WTC11 (cell line): ENCODE results near the gene KCNMA1. TPM values are rescaled to one million over a fixed set of nuclear protein-coding genes. Genes with fewer than 3 reads are reported as not detected.

ENCODE experiments used
- ATAC-seq: fragments of 200-7000 bp; cut with Tn5 transposase; 2 replicates; pipeline ENCODE4 v1.10.0; 2021; ENCODE audit warnings: mild to moderate bottlenecking, moderate library complexity
- CTCF ChIA-PET: fragments of 300-600 bp; sonication (Branson Sonifier 250); formaldehyde crosslinking; loops from one replicate; lab custom pipeline; 2021; ENCODE audit warnings: antibody characterized with exemption; lab: Charles Lee
- POLR2A ChIA-PET: fragments of 350-600 bp; sonication (Branson Sonifier 250); formaldehyde crosslinking; loops from one replicate; lab custom pipeline; 2021; ENCODE audit warnings: antibody characterized with exemption; lab: Charles Lee
- DNase-seq: peaks from one replicate; pipeline ENCODE4 v3.0.0; 2021; ENCODE audit warnings: low spot score
- H3K27ac Mint-ChIP-seq: 2 replicates; pipeline ENCODE4 v1.8.0; 2021; ENCODE audit warnings: mixed read lengths
- H3K27me3 Mint-ChIP-seq: 2 replicates; pipeline ENCODE4 v1.8.0; 2021; ENCODE audit warnings: low read depth, mild to moderate bottlenecking, moderate library complexity, mixed read lengths
- H3K36me3 Mint-ChIP-seq: 2 replicates; pipeline ENCODE4 v1.8.0; 2021; ENCODE audit warnings: mixed read lengths
- H3K4me1 Mint-ChIP-seq: 2 replicates; pipeline ENCODE4 v1.8.0; 2022; ENCODE audit warnings: mixed read lengths
- H3K4me3 Mint-ChIP-seq: 2 replicates; pipeline ENCODE4 v1.8.0; 2021; ENCODE audit warnings: mild to moderate bottlenecking, moderate library complexity, mixed read lengths
- H3K9me3 Mint-ChIP-seq: 2 replicates; pipeline ENCODE4 v1.8.0; 2021; ENCODE audit warnings: mixed read lengths
- CBFB ChIP-seq: sonication (generic); formaldehyde crosslinking; IDR thresholded peaks from 2 replicates; pipeline ENCODE4 v1.8.1; 2022; ENCODE audit warnings: mild to moderate bottlenecking, low read depth, missing genetic modification reagents
- CREM ChIP-seq: sonication (generic); formaldehyde crosslinking; IDR thresholded peaks from 2 replicates; pipeline ENCODE4 v1.8.1; 2022; ENCODE audit warnings: mild to moderate bottlenecking, missing genetic modification reagents, moderate library complexity
- CTCF ChIP-seq: fragments of 200-600 bp; IDR thresholded peaks from 2 replicates; pipeline ENCODE4 v1.8.0; 2022; ENCODE audit warnings: antibody characterized with exemption
- ELF4 ChIP-seq: sonication (generic); formaldehyde crosslinking; IDR thresholded peaks from 2 replicates; pipeline ENCODE4 v1.8.1; 2022; ENCODE audit warnings: low read depth, mild to moderate bottlenecking, moderate library complexity, missing genetic modification reagents
- ERG ChIP-seq: fragments of 250-450 bp; sonication (Bioruptor Pico); IDR thresholded peaks from 2 replicates; pipeline ENCODE4 v1.8.0; 2021; ENCODE audit warnings: mild to moderate bottlenecking
- FOXJ3 ChIP-seq: sonication (generic); formaldehyde crosslinking; IDR thresholded peaks from 2 replicates; pipeline ENCODE4 v1.9.0; 2021; ENCODE audit warnings: missing genetic modification reagents, mild to moderate bottlenecking, borderline replicate concordance
- RELA ChIP-seq: sonication (generic); formaldehyde crosslinking; IDR thresholded peaks from 2 replicates; pipeline ENCODE4 v1.8.1; 2022; ENCODE audit warnings: missing genetic modification reagents, mild to moderate bottlenecking, borderline replicate concordance
- TEAD1 ChIP-seq: sonication (generic); formaldehyde crosslinking; IDR thresholded peaks from 2 replicates; pipeline ENCODE4 v1.8.0; 2022; ENCODE audit warnings: mild to moderate bottlenecking, missing genetic modification reagents
- TEAD4 ChIP-seq: sonication (generic); formaldehyde crosslinking; IDR thresholded peaks from 2 replicates; pipeline ENCODE4 v1.8.0; 2022; ENCODE audit warnings: mild to moderate bottlenecking, missing genetic modification reagents
- ZBTB43 ChIP-seq: sonication (generic); formaldehyde crosslinking; IDR thresholded peaks from 2 replicates; pipeline ENCODE4 v1.8.1; 2023; ENCODE audit warnings: mild to moderate bottlenecking, missing genetic modification reagents
- ZNF121 ChIP-seq: sonication (generic); formaldehyde crosslinking; IDR thresholded peaks from 2 replicates; pipeline ENCODE4 v1.8.0; 2023; ENCODE audit warnings: missing genetic modification reagents
- ZNF317 ChIP-seq: sonication (generic); formaldehyde crosslinking; IDR thresholded peaks from 2 replicates; pipeline ENCODE4 v1.8.1; 2023; ENCODE audit warnings: low read depth, mild to moderate bottlenecking, moderate library complexity, missing genetic modification reagents, borderline replicate concordance
- total RNA-seq: library from RNA; stranded (reverse); gene quantifications from 3 replicates; pipeline ENCODE4 v1.2.3, GENCODE V29; 2021
- TF ChIP-seq, protein P1 (sequence below): sonication (generic); formaldehyde crosslinking; IDR thresholded peaks from 2 replicates; pipeline ENCODE4 v1.8.1; 2022; ENCODE audit warnings: missing genetic modification reagents, borderline replicate concordance

KCNMA1 gene
- total RNA-seq, 1 experiment from 2014 or later = 7.3 TPM

DNA sequence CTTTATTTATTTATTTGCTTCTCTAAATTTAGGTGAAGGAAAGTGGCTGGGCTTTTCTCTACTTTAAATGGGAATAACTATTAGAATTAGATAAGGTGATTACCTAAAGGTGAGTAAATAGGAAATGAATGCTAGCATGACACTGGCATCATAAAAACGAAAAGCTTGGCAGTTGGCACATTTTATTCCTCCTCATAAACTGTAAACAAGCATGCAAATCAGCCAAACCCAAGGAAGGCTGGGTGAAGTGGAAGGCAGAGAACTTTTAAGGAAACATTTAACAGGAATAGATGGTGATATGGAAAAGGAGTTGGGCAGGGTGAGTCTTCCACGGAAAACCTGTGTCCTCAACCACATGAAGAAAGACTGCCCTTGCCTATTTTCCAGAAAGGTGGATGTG, 669.1 kb downstream of the KCNMA1 start (continued):
- no peak for TF ChIP-seq ERG
- TF ChIP-seq ELF4 (CRISPR knock-in tag) = no peak
- TF ChIP-seq RELA (CRISPR knock-in tag) = no peak
- no peak for TF ChIP-seq ZNF317
- no peak for TF ChIP-seq ZNF121 (CRISPR knock-in tag)
- TF ChIP-seq, protein P1, sequence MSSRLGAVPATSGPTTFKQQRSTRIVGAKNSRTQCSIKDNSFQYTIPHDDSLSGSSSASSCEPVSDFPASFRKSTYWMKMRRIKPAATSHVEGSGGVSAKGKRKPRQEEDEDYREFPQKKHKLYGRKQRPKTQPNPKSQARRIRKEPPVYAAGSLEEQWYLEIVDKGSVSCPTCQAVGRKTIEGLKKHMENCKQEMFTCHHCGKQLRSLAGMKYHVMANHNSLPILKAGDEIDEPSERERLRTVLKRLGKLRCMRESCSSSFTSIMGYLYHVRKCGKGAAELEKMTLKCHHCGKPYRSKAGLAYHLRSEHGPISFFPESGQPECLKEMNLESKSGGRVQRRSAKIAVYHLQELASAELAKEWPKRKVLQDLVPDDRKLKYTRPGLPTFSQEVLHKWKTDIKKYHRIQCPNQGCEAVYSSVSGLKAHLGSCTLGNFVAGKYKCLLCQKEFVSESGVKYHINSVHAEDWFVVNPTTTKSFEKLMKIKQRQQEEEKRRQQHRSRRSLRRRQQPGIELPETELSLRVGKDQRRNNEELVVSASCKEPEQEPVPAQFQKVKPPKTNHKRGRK = no peak

DNA sequence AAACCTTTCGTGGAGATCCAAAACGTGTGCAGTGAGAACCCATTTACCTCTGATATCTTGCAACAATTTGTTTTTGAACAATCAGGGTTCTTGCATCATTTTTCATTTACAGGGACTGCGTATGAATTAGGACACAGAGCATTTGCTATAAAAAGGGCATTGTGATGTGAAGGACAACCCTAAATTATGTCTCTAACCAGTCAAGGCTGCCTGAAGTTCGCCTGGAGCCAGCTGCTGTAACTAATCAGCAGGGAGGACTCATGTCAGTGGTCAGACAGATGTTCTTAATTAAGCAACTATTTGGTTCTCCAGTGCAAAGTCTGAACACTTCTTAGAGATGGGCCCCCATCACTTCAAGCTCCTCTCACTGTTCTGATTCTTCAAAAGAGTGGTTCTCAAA, 674.8 kb downstream of the KCNMA1 start:
- CTCF ChIA-PET = no interaction called here
- no peak overlapping the region for H3K27ac Mint-ChIP-seq
- POLR2A ChIA-PET = interaction anchor here (0.8 kb wide), 1 partner anchor 22 kb away, joined by 3 read pairs; no protein-coding TSS in a partner anchor

GRCh38 chr10:76961841-76962240, 675.8 kb downstream of the KCNMA1 start:
- DNase-seq = no peak
- TF ChIP-seq ZBTB43 (CRISPR knock-in tag) (no peak), CREM (no peak)
- Mint-ChIP-seq H3K4me3 (no peak overlapping the region), H3K27me3 (no peaks in the 10 kb centered on the region), H3K9me3 (peaks cover 26% of the 10 kb centered on the region), H3K4me1 (no peaks in the 10 kb centered on the region), H3K27ac (no peak overlapping the region), H3K36me3 (peaks cover 13% of the 10 kb centered on the region; the same call in 1 of the 2 replicates)
- ChIA-PET POLR2A (no interaction called here), CTCF (no interaction called here)
- no peak for ATAC-seq

More for the DNA sequence above, 674.8 kb downstream of the KCNMA1 start:
- Mint-ChIP-seq H3K4me1 (peaks cover 3% of the 10 kb centered on the region; the same call in 1 of the 2 replicates), H3K27me3 (no peaks in the 10 kb centered on the region)
- no peak for ATAC-seq
- TF ChIP-seq FOXJ3 (CRISPR knock-in tag) = no peak
- no peak for TF ChIP-seq CBFB (CRISPR knock-in tag)
- no peak for TF ChIP-seq CTCF
- TF ChIP-seq TEAD1 (CRISPR knock-in tag) = no peak
- TF ChIP-seq, all 79 proteins: peak for 0
- H3K4me3 Mint-ChIP-seq = no peak overlapping the region
- DNase-seq = no peak
- H3K9me3 Mint-ChIP-seq = peaks cover 26% of the 10 kb centered on the region
- peaks cover 13% of the 10 kb centered on the region; the same call in 1 of the 2 replicates for H3K36me3 Mint-ChIP-seq

- no peaks in the 10 kb centered on the region for H3K27me3 Mint-ChIP-seq
- no peak for TF ChIP-seq TEAD4 (CRISPR knock-in tag)
- TF ChIP-seq, all 79 proteins: peak for 0
- CTCF ChIA-PET = no interaction called here
- Mint-ChIP-seq H3K4me3 (no peak overlapping the region), H3K27ac (no peak overlapping the region), H3K36me3 (peaks cover 13% of the 10 kb centered on the region; the same call in 1 of the 2 replicates), H3K9me3 (peaks cover 26% of the 10 kb centered on the region), H3K4me1 (no peaks in the 10 kb centered on the region)
- ATAC-seq = no peak
- DNase-seq = no peak
- POLR2A ChIA-PET = no interaction called here
Measured at GRCh38 chr10:76959111-76959510, 678.5 kb downstream of the KCNMA1 start.
